KG1 (cell line): ENCODE data around the gene HEATR3.

Experiments
- DNase-seq: peaks from one replicate; lab custom pipeline; 2025; lab: John Stamatoyannopoulos, UW

HEATR3 gene

DNA sequence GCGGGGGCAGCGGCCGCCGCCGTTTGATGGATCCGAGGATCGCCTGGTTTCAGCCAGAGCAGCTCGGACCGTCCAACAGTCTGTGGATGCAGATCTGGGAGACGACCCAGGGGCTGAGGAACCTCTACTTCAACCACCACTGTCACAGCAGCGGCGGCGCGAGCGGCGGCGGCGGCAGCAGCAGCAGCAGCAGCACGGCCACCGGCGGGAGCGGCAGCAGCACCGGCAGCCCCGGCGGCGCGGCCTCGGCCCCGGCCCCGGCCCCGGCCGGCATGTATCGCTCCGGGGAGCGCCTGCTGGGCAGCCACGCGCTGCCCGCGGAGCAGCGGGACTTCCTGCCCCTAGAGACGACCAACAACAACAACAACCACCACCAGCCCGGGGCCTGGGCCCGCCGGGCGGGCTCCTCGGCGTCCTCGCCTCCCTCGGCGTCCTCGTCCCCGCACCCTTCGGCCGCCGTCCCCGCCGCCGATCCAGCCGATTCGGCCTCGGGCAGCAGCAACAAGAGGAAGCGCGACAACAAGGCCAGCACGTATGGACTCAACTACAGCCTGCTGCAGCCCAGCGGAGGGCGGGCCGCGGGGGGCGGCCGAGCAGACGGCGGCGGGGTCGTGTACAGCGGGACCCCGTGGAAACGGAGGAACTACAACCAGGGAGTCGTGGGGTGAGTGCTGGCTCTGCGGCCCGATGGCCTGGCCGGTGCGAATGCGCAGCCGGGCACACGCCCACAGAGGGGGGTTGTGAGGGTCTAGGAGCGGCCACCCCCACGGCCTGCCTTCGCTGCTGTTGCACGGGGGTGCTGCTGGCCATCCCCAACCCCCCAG is 88.0 kb downstream of the HEATR3 start:
- DNase-seq = no peak

DNA sequence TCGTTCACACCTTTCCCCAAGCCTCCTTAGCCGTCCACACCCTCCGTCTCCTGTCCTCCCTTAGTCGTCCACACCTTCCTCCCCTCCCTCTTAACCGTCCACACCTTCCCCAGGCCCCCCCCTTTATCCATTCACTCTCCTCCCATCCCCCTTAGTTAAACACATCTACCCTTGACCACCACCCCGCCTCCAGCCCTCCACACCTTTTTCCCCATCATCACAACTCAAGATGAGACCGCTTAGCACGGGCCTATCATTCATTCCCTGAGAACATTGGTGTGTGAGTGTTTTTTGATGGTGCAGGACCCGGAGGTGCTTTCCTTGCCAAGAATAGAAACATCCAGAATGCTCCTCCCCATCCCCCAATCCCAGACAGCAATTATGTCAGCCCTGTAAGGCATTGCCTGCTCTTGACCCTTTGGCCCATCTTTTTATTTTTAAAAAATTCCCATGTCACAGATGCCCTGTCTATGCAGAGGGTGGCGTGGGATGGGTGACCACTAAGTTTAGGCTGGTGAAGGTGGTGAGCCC is 88.7 kb downstream of the HEATR3 start:
- no peak for DNase-seq

DNA sequence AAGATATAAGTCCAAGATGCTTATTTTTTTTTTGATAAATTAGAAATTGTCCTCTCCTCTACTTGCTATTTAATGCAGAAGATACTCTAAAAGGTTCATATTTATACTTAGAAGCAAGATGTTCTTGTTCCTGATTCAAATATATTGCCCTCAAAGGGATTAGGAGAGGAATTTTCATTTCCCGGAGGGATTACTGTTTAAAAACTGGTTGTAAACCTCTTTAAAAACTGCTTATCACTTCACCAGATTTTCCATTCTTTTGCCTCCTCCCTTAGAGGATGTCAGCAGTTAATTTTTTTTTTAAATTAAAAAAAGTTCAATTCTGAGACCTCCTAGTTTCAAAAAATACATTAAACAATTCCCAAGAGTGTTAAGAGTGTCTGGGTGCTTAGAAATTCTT is 90.2 kb downstream of the HEATR3 start:
- no peak for DNase-seq
